Stimulated activated effector memory CD8-positive, alpha-beta T cell treated with anti-CD3 and anti-CD28 coated beads, Interleukin-12 subunit alpha, Interleukin-12 subunit beta, amount 100 ng/mL, for 72 hours (primary cell): ENCODE data around the gene LTO1.
A peak's percentile ranks its signal among the peaks of the same experiment; 100 is the strongest.

Source experiments
- ATAC-seq: fragments of 150-1000 bp; cut with Tn5 transposase; 2 replicates; pipeline ENCODE4 v1.10.0; 2021
- DNase-seq, 2 donors: peaks; one replicate each; pipeline ENCODE4 v3.0.0; 2021 to 2022; ENCODE audit warnings: low spot score in 2 of 2
- H3K27ac Mint-ChIP-seq: one replicate; pipeline ENCODE4 v1.8.0; 2022; ENCODE audit warnings: mild to moderate bottlenecking, mixed read lengths
- H3K36me3 Mint-ChIP-seq: one replicate; pipeline ENCODE4 v1.8.0; 2022; ENCODE audit warnings: mild to moderate bottlenecking, mixed read lengths
- H3K4me1 Mint-ChIP-seq: one replicate; pipeline ENCODE4 v1.8.0; 2022; ENCODE audit warnings: mixed read lengths
- H3K4me3 Mint-ChIP-seq: one replicate; pipeline ENCODE4 v1.8.0; 2022; ENCODE audit warnings: mild to moderate bottlenecking, mixed read lengths
- H3K9me3 Mint-ChIP-seq: one replicate; pipeline ENCODE4 v1.8.0; 2022; ENCODE audit warnings: mixed read lengths

The LTO1 gene

GRCh38 chr11:69671734-69672465 is 3.3 kb downstream of the LTO1 start:
- ATAC-seq (no peak), DNase-seq (no peak)
- H3K4me1 Mint-ChIP-seq: peaks cover 32% of the 10 kb centered on the region
- H3K4me3 Mint-ChIP-seq: no peak overlapping the region
- no peaks in the 10 kb centered on the region for H3K9me3 Mint-ChIP-seq
- peaks cover 71% of the 10 kb centered on the region for H3K36me3 Mint-ChIP-seq
- no peak overlapping the region for H3K27ac Mint-ChIP-seq

DNA sequence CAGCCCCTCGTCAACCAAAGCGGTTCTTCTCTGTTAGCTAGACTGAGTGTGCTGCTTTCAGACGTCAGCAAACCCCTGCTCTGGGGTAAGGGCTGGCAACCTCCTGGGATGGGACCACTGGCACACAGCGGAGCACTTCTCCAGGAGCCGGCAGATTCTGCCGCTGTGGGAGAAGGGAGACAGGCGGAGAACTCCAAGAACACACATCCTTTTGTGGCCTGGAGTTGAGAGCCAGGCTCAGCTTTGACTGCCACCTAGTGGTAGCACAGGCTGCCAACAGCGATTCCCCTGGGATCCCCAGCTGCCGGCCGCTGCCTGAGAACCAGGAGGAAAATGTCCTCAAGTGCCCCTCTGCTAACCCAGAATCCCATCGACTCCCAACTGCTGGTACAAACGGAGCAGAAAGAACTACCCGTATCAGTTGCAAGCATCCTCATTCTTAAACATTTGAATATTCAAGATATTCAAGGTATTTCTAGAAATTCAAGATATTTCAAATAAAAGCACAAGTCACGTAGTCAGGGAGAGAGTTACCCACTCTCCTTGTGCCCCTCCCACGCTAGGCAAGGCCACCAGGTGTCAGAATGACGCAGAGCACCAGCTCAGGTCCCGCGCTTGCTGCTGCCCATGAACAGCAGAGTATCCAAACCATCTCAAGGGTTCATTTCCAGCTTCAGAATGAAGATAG is 4.9 kb downstream of the LTO1 start:
- H3K27ac Mint-ChIP-seq: peak overlapping the region; percentile 60
- H3K9me3 Mint-ChIP-seq: no peaks in the 10 kb centered on the region
- ATAC-seq: no peak
- H3K36me3 Mint-ChIP-seq: peaks cover 74% of the 10 kb centered on the region
- H3K4me3 Mint-ChIP-seq: no peak overlapping the region
- peaks cover 32% of the 10 kb centered on the region for H3K4me1 Mint-ChIP-seq
- DNase-seq: peak; percentile 43 to 75

- H3K4me3 Mint-ChIP-seq: no peak overlapping the region
- H3K27ac Mint-ChIP-seq: peak overlapping the region; percentile 60
- ATAC-seq: no peak
- peaks cover 74% of the 10 kb centered on the region for H3K36me3 Mint-ChIP-seq
- H3K9me3 Mint-ChIP-seq: no peaks in the 10 kb centered on the region
- no peak for DNase-seq
- peaks cover 32% of the 10 kb centered on the region for H3K4me1 Mint-ChIP-seq
These were observed 5.7 kb downstream of the LTO1 start for GRCh38 chr11:69669486-69669885.

GRCh38 chr11:69667619-69668604 is 7.2 kb downstream of the LTO1 start:
- H3K4me3 Mint-ChIP-seq: no peak overlapping the region
- ATAC-seq (no peak), DNase-seq (no peak)
- H3K36me3 Mint-ChIP-seq: peaks cover 67% of the 10 kb centered on the region
- no peaks in the 10 kb centered on the region for H3K9me3 Mint-ChIP-seq
- no peak overlapping the region for H3K27ac Mint-ChIP-seq
- H3K4me1 Mint-ChIP-seq: peaks cover 20% of the 10 kb centered on the region

DNA sequence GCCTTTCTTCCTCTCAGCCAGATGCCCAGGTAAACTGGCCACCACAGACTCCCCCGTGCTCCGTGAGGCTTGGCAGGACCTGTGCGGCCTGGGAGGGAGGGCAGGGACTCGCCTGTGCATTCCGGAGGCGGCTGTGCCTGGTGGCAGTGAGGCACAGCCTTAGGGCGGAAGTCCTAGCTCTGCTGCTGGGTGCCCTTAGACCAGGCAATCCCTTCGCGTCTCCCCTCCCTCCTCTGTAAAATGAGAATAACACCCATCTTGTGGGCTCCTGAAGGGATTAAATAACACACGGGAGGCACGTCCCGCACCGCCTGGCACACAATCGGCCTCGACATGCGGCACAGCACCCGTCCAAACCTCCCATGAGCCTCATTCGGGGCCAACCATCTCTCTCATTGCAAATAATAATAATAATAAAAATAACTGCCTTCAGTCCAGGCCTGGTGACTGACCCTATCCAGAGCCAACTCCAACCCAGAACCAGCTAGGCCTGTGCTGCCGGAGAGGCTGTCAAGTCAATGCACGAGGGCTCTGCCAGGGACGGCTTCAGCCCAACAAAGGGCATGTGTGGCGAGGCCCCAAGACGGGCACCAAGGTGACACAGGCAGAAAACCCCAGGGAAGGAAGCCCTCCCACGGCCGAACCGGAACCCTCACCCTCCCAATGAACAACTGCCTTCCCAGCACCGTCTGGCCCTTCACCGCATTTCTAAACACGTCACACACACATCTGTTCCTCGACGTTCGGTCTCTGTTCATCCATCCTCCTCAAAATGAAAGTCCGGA is 8.2 kb downstream of the LTO1 start:
- H3K27ac Mint-ChIP-seq: no peak overlapping the region
- no peak overlapping the region for H3K4me3 Mint-ChIP-seq
- H3K36me3 Mint-ChIP-seq: peaks cover 57% of the 10 kb centered on the region

GRCh38 chr11:69666261-69666660 is 8.9 kb downstream of the LTO1 start:
- ATAC-seq: no peak
- no peaks in the 10 kb centered on the region for H3K9me3 Mint-ChIP-seq
- peaks cover 18% of the 10 kb centered on the region for H3K4me1 Mint-ChIP-seq
- H3K36me3 Mint-ChIP-seq: peaks cover 51% of the 10 kb centered on the region
- H3K4me3 Mint-ChIP-seq: no peak overlapping the region
- H3K27ac Mint-ChIP-seq: no peak overlapping the region
- DNase-seq: no peak

More for the DNA sequence above, 8.2 kb downstream of the LTO1 start:
- no peaks in the 10 kb centered on the region for H3K9me3 Mint-ChIP-seq
- no peak for ATAC-seq
- peaks cover 18% of the 10 kb centered on the region for H3K4me1 Mint-ChIP-seq
- DNase-seq: no peak

DNA sequence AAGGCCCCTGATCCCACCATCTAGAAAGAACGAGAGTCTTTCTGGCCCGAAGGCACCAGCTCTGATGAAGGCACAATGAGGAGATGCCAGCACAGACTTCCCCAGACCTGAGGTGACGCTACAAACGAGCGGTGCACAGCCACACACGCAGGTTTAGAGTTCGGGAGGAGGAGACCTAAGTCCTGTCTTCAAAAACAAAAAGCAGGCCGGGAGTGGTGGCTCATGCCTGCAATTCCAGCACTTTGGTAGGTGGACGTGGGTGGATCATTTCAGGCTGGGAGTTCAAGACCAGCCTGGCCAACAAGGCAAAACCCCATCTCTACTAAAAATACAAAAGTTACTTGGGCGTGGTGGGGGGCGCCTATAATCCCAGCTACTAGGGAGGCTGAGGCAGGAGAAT is 9.5 kb downstream of the LTO1 start:
- H3K4me1 Mint-ChIP-seq: peaks cover 18% of the 10 kb centered on the region
- ATAC-seq (no peak), DNase-seq (no peak)
- H3K36me3 Mint-ChIP-seq: peaks cover 45% of the 10 kb centered on the region
- no peak overlapping the region for H3K27ac Mint-ChIP-seq
- no peaks in the 10 kb centered on the region for H3K9me3 Mint-ChIP-seq
- H3K4me3 Mint-ChIP-seq: no peak overlapping the region

DNA sequence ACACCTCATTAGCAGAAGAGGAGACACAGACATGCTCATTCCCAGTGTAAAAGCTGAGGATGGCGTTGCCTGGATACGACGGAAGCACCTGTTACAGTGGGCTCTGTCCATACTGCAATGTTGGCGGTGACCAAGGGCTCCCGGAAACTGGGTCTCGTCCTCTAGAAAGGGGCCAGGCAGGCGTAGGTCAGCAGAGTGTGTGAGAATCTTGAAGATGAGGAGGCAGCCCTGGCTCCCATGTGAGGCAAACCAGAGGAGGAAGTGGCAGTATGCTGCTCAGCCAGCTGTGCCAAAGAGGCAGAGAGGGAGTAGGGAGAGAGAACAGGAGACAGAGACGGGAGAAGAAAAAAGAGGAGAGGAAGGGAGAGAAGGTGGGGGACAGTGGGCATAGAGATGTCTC is 10.3 kb downstream of the LTO1 start:
- Mint-ChIP-seq H3K9me3 (no peaks in the 10 kb centered on the region), H3K4me1 (peaks cover 10% of the 10 kb centered on the region), H3K27ac (no peak overlapping the region), H3K4me3 (no peak overlapping the region), H3K36me3 (peaks cover 37% of the 10 kb centered on the region)
- no peak for DNase-seq
- ATAC-seq: no peak

DNA sequence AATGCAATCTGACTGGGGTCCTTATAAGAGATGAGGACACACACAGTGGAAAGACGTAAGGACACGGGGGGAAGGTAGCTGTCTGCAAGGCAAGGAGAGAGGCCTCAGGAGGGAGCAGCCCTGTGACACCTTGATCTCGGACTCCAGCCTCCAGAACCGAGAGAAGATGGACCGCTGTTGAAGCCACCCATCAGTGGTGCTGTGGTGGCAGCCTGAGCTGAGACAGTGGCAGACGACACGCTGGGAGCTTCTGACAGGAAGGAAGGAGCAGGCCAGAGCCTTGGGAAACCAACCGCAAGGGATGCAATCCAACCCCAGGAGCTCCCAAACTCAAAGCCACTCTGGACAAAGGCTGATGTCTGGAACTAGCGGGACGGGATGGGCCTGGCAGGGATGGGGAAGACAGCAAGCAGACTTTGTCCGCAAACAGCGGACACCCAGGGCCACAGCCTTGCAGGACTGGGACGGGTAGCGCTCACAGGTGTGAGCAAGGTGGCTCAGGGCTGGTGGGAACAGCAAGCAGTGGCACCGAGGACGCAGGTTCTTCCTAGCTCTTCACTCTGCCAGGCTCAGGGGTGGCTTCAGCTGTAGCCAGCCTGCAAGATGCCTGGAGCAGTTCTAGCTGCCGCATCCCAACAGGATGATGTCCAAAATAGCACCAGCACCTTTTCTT is 10.9 kb downstream of the LTO1 start:
- no peak for DNase-seq
- Mint-ChIP-seq H3K27ac (peak overlapping the region; percentile 79), H3K4me1 (peaks cover 7% of the 10 kb centered on the region), H3K9me3 (no peaks in the 10 kb centered on the region), H3K36me3 (peaks cover 30% of the 10 kb centered on the region), H3K4me3 (no peak overlapping the region)
- no peak for ATAC-seq

DNA sequence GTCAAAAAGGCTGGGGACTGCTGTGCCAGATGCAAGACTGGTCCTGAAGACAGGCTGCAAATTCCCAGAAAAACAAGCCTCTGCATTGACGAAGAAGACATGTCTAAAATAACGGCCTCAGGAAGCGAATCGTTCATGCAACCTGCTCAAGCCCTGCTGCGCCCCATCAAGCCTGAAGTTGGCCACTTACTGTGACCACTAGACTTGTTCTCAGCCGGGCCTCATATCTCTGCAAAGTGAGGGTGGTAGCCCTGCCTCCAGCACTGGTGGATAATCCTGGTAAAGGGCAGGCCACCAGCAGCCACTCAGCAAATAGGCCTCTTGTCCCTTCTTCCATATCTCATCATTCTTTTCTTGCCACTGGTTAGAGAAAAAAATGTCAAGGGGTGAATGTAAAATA is 11.8 kb downstream of the LTO1 start:
- Mint-ChIP-seq H3K4me3 (no peak overlapping the region), H3K4me1 (peaks cover 7% of the 10 kb centered on the region), H3K9me3 (no peaks in the 10 kb centered on the region), H3K27ac (peak overlapping the region; percentile 79), H3K36me3 (peaks cover 21% of the 10 kb centered on the region)
- ATAC-seq (no peak), DNase-seq (no peak)

DNA sequence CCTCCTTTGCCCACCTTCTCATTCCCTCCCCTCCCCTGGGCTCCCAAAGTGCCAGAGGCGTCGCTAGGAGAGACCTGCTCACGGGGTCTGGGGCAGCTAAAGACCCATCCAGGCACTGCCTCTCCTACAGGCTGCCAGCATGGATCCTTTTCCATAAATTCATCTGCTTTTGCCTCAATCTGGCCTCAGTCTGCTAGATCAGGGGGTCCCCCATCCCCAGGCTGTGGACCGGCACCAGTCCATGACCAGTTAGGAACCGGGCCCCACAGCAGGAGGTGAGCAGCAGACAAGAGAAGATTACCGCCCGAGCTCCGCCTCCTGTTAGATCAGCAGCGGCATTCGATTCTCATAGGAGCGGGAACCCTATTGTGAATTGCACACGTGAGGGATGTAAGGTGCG is 12.3 kb downstream of the LTO1 start:
- DNase-seq (no peak), ATAC-seq (no peak)
- Mint-ChIP-seq H3K4me3 (no peak overlapping the region), H3K4me1 (peaks cover 4% of the 10 kb centered on the region), H3K36me3 (peaks cover 16% of the 10 kb centered on the region), H3K9me3 (no peaks in the 10 kb centered on the region), H3K27ac (peak overlapping the region; percentile 75)

- no peak overlapping the region for H3K4me3 Mint-ChIP-seq
- no peak overlapping the region for H3K27ac Mint-ChIP-seq
- ATAC-seq: no peak
- H3K36me3 Mint-ChIP-seq: peaks cover 12% of the 10 kb centered on the region
- H3K9me3 Mint-ChIP-seq: no peaks in the 10 kb centered on the region
- DNase-seq: no peak
- no peaks in the 10 kb centered on the region for H3K4me1 Mint-ChIP-seq
These were observed 13.0 kb downstream of the LTO1 start for GRCh38 chr11:69662021-69662698.

GRCh38 chr11:69661413-69661715 is 13.8 kb downstream of the LTO1 start:
- ATAC-seq (no peak), DNase-seq (no peak)
- H3K27ac Mint-ChIP-seq: no peak overlapping the region
- no peaks in the 10 kb centered on the region for H3K4me1 Mint-ChIP-seq
- peaks cover 14% of the 10 kb centered on the region for H3K36me3 Mint-ChIP-seq
- H3K4me3 Mint-ChIP-seq: no peak overlapping the region
- no peaks in the 10 kb centered on the region for H3K9me3 Mint-ChIP-seq

DNA sequence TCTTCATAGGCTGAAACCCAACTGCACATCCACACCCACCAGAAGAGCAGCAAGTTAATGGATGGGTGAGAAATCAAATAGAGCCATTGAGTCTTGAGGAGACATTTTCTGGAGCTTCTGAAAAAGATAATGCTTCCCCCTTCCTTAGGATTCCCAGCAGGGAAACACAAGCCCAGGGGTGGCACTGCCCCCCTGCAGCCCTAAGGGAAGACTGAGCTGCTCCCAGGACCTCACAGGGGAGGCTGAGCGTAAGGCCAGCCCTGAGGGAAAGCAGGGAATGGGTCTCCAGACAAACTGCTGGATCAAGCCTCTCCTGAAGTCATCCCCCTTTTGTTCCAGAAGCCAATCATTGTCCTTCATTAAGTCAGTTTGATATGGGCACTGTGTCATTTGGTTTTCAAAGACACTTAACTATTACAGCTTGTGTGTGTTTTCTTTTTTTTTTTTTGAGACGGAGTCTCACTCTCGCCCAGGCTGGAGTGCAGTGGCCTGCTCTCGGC is 15.1 kb downstream of the LTO1 start:
- Mint-ChIP-seq H3K27ac (no peak overlapping the region), H3K4me1 (no peaks in the 10 kb centered on the region), H3K4me3 (no peak overlapping the region), H3K9me3 (no peaks in the 10 kb centered on the region), H3K36me3 (peaks cover 6% of the 10 kb centered on the region)
- DNase-seq: no peak
- no peak for ATAC-seq
